Right lobe of liver (tissue), 4 donors: ENCODE measurements around the gene PWWP2A.

Experiments used
- CTCF ChIP-seq, 4 donors: fragments of 200-600 bp in 3 of 4; fragments of 450-650 bp in 1 of 4; IDR thresholded peaks; one replicate each; pipeline versions ENCODE4 v1.5.1 to v1.8.0; 2016 to 2022; ENCODE audit warnings: antibody characterized with exemption in 4 of 4, mild to moderate bottlenecking in 2 of 4
- POLR2A ChIP-seq: fragments of 450-650 bp; IDR thresholded peaks from one replicate; pipeline ENCODE4 v1.6.1; 2017; ENCODE audit warnings: antibody characterized with exemption, mild to moderate bottlenecking
- donor health status: DM: no; HTN: no; CAD: no.
- donor health status: DM: no; HTN: no; CAD: no.
- donor health status: DM: no; HTN: yes; CAD: no.

GRCh38 chr5:160092514-160092913 is 26.7 kb downstream of the PWWP2A start:
- TF ChIP-seq CTCF (IDR thresholded peaks at IDR 0.05): no peak
- no peak for TF ChIP-seq POLR2A
